D341Med (cell line): Measurements from ENCODE around the gene CRIP1.

Experiments
- DNase-seq: peaks from one replicate; pipeline ENCODE4 v3.0.0; 2012; ENCODE audit warnings: low spot score

The CRIP1 gene

GRCh38 chr14:105533391-105533790, 46.7 kb downstream of the CRIP1 start:
- DNase-seq = no peak

- DNase-seq = peak; percentile 30
Observed at GRCh38 chr14:105533811-105534498, 47.3 kb downstream of the CRIP1 start.

DNA sequence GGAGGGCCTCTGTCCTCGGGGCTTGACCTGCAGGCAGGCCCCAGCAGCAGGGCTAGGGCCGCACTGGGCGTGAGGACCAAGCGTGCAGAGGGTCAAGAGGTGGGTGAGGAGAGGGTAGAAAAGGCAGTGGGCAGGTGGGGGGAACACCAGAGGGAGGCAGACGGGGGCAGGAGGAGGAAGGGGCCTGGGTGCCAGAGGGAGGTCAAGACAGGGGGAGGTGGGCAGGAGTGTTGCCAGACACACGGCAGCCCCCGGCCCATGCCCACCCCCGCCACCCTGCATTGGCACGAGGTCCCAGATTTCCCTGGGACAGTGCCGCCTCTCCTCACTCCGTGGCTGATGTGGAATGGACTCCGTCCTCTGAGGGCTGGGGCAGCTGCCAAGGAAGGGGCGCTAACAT, 47.9 kb downstream of the CRIP1 start:
- DNase-seq = no peak

GRCh38 chr14:105536051-105536450, 49.4 kb downstream of the CRIP1 start:
- no peak for DNase-seq

- peak; percentile 31 for DNase-seq
Observed at GRCh38 chr14:105536691-105537579, 50.2 kb downstream of the CRIP1 start.

DNA sequence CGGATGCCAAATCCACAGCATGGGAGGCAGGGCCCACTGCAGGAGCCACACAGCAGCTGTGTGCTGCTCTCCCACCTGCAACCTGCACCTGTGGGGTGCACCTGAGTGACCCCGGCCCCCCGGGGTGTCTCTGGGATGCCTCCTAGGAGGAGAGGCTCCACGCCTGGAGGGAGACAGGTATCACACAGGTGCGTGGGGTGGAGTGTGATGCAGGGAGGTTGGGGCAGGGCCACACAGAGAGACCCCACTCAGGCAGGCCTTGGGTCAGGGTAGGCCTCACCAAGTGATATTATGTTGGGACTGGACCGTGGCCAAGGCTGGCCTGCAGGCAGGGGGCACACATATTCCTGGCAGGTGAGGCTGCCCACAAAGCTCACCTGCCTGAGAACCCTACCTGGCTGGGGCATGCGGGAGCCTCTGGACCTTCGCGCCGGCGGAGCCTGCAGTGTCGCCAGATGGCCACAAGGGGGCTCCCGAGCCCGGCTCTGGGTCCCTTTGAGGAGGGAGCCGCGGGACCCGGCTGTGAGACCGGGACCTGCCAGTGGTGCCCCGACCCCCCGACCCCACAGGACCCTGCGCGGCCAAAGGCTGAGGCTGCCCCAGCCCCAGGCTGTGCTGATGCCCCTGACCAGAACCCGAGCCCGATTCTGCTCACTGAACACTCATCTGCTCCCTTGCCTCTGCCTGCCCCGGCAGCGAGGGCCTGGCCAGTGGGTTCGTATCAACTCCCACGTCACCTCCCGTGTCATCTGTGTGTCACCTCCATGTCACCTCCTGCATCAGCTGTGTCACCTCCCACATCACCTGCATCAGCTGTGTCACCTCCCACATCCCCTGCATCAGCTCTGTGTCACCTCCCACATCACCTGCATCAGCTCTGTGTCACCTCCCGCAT, 51.1 kb downstream of the CRIP1 start:
- DNase-seq = peak; percentile 93
